Gastroesophageal sphincter (tissue), 4 donors: ENCODE measurements around the gene SIPA1L3. TPM values are rescaled to one million over a fixed set of nuclear protein-coding genes. Genes with fewer than 3 reads are reported as not detected.

ENCODE experiments used
- ATAC-seq: fragments of 150-250 bp; one replicate; pipeline ENCODE4 v1.9.1; 2016; ENCODE audit warnings: mild to moderate bottlenecking, moderate library complexity
- H3K27ac ChIP-seq, 4 donors: fragments of 200-600 bp; sonication (generic) in 3 of 4; 1 replicate in 3 of 4; 2 replicates in 1 of 4; pipeline ENCODE4 v1.5.1; 2016 to 2019
- H3K27me3 ChIP-seq: fragments of 200-600 bp; sonication (generic); one replicate; pipeline ENCODE4 v1.5.1; 2019
- H3K36me3 ChIP-seq, 2 donors: fragments of 200-600 bp; sonication (generic); one replicate each; pipeline ENCODE4 v1.5.1; 2019; ENCODE audit warnings: control low read depth in 1 of 2
- H3K4me1 ChIP-seq, 3 donors: fragments of 200-600 bp; sonication (generic); 1 replicate in 2 of 3; 2 replicates in 1 of 3; pipeline ENCODE4 v1.5.1; 2016 to 2019; ENCODE audit warnings: control low read depth in 2 of 3
- H3K4me3 ChIP-seq, 2 donors: fragments of 200-600 bp; sonication (generic); one replicate each; pipeline ENCODE4 v1.5.1; 2019; ENCODE audit warnings: mild to moderate bottlenecking in 1 of 2, moderate library complexity in 1 of 2
- H3K9me3 ChIP-seq, 3 donors: fragments of 200-600 bp; sonication (generic); one replicate each; pipeline ENCODE4 v1.5.1; 2017 to 2019; ENCODE audit warnings: control low read depth in 2 of 3
- EP300 ChIP-seq: sonication (generic); formaldehyde crosslinking; IDR thresholded peaks from one replicate; pipeline ENCODE4 v1.6.1; 2017; ENCODE audit warnings: antibody characterized with exemption, mild to moderate bottlenecking
- POLR2A ChIP-seq, 2 donors: fragments of 450-650 bp; IDR thresholded peaks; one replicate each; pipeline ENCODE4 v1.6.1; 2017; ENCODE audit warnings: antibody characterized with exemption in 2 of 2, mild to moderate bottlenecking in 2 of 2, moderate library complexity in 1 of 2
- POLR2AphosphoS5 ChIP-seq: sonication (generic); formaldehyde crosslinking; IDR thresholded peaks from one replicate; pipeline ENCODE4 v1.6.1; 2017; ENCODE audit warnings: antibody characterized with exemption
- WGBS, 2 donors: methylation state at CpG; one replicate each; pipeline ENCODE4 v1.1.5; 2018; ENCODE audit warnings: low coverage in 1 of 2; 5-methylcytosine and 5-hydroxymethylcytosine counted together
- total RNA-seq, 4 donors: library from RNA; depleted of rRNA; stranded (reverse); fragments of >200 nt; gene quantifications; one replicate each; pipeline ENCODE4 v1.1.0, GENCODE V29; 2016
- TF ChIP-seq, protein P1 (sequence below), 4 experiments: fragments of 200-600 bp in 2 of 4; fragments of 450-650 bp in 2 of 4; sonication (generic) in 1 of 4; IDR thresholded peaks; one replicate each; pipeline ENCODE4 v1.5.1; 2017 to 2019; ENCODE audit warnings: antibody characterized with exemption in 4 of 4, mild to moderate bottlenecking in 2 of 4, moderate library complexity in 2 of 4

The SIPA1L3 gene
- total RNA-seq, 4 donors from 2014 or later: 5.9 to 20.2 (median 11.8) TPM

DNA sequence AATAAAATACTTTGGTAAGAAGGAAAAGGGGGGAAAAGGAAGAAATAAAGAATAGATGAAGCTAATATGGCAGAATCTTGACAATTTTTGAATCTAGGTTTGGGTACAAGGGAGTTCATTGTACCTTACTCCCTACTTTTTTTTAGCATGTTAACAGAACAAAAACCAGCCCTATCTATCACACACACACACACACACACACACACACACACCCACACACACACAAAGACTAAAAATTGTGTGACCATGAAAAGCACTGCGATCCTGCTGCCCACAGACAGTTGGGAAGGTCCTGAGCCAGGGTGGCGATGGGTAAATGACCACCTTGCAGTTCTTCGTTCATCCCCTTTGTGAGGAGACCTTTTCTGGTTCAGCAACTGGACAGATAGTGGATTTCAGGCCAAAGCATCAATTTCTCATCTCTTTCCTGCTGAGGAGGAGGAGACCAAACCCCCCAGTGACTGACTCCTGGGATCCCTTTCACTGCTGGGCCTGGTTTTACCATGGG lies 91.8 kb downstream of the SIPA1L3 start:
- 83 to 94% methylated on average over 2 to 3 of the region's 3 CpGs for WGBS, 2 donors
- H3K4me3 ChIP-seq: no peak overlapping the region
- peaks cover 0 to 15% (median 12%) of the 10 kb centered on the region in 3 donors for H3K4me1 ChIP-seq
- ATAC-seq: no peak
- H3K9me3 ChIP-seq: no peaks in the 10 kb centered on the region
- H3K27me3 ChIP-seq: no peaks in the 10 kb centered on the region
- H3K36me3 ChIP-seq: no peaks in the 10 kb centered on the region
- H3K27ac ChIP-seq: peak overlapping the region in 2 of 4 donors; percentile 37 to 47
- TF ChIP-seq POLR2AphosphoS5 (no peak), POLR2A (IDR thresholded peaks at IDR 0.05) (no peak), EP300 (no peak)
- TF ChIP-seq, protein P1, sequence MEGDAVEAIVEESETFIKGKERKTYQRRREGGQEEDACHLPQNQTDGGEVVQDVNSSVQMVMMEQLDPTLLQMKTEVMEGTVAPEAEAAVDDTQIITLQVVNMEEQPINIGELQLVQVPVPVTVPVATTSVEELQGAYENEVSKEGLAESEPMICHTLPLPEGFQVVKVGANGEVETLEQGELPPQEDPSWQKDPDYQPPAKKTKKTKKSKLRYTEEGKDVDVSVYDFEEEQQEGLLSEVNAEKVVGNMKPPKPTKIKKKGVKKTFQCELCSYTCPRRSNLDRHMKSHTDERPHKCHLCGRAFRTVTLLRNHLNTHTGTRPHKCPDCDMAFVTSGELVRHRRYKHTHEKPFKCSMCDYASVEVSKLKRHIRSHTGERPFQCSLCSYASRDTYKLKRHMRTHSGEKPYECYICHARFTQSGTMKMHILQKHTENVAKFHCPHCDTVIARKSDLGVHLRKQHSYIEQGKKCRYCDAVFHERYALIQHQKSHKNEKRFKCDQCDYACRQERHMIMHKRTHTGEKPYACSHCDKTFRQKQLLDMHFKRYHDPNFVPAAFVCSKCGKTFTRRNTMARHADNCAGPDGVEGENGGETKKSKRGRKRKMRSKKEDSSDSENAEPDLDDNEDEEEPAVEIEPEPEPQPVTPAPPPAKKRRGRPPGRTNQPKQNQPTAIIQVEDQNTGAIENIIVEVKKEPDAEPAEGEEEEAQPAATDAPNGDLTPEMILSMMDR (IDR thresholded peaks at IDR 0.05): no peak

DNA sequence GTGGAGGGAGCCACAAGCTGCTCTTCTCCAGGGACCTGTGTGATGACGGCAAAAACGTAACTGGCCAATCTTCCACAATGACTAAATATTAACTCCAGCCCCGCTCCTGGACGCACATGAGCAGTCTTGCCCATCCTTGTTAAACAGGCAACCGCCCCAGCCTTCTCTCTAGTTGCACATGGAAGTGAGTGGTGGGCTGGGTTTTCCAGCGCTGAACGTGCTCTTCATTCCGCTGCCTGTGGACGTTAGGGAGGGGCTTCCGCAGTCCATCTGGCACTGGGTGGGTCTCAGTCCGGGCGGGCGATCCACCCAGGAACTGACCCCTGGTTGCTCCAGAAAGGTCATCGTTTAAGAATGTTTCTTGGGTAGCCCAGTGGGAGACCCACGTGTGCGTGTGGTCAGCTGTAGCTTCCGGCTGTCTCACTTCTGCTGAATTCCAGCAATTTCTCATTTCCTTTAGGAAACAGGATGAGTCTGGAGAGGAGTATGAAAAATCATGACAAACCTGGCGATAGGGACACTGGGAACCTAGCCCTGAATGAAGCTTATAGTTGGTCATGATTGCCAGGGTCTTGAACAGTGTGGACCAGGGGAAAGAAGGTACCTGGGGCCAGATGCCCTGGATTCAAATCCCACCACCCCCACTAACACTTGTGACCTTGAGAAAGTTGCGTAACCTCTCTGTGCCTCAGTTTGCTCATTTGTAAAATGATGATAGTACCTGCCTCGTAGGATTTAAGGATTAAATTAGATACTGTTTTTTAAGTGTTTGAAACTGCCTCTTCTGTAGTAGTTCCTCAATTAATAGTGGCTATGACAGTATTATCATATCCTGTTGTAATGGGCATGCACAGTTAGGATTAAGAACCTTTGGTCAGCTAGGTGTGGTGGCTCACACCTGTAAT lies 92.6 kb downstream of the SIPA1L3 start:
- Histone ChIP-seq H3K27me3 (no peaks in the 10 kb centered on the region), H3K36me3 (no peaks in the 10 kb centered on the region), H3K4me1 (peaks cover 0 to 19% (median 15%) of the 10 kb centered on the region in 3 donors), H3K27ac (peak overlapping the region in 3 of 4 donors; percentile 0 to 47 (median 37)), H3K9me3 (no peaks in the 10 kb centered on the region), H3K4me3 (no peak overlapping the region)
- ATAC-seq: peak; percentile 74
- TF ChIP-seq POLR2A (IDR thresholded peaks at IDR 0.05) (no peak), POLR2AphosphoS5 (no peak), EP300 (no peak)
- TF ChIP-seq, protein P1 (IDR thresholded peaks at IDR 0.05): no peak
- 68 to 72% methylated on average over 9 to 12 of the region's 20 CpGs for WGBS, 2 donors

DNA sequence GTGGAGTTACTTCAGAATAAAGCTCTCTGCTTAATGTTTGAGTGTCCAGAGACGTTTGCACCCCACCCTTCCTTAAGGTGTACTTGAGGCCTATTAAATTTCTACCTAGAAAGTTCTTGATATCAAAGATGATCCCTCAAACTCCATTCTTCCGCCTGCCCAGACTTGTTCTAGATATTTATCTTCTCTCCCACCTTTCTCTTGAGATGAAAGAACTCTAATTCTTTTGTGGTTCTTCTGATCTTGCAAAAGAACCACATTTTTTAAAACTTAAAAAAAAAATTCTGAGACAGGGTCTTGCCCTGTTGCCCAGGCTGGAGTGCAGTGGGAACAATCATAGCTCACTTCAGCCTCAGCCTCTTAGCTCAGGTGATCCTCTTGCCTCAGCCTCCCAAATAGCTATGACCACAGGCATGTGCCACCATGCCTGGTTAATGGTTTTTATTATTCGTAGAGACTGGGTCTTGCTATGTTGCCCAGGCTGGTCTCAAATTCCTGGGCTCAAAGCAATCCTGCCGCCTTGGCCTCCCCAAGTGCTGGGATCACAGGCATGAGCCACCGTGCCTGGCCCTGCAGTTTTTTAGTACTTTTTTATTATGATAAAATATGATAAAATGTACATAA lies 94.3 kb downstream of the SIPA1L3 start:
- Histone ChIP-seq H3K4me3 (no peak overlapping the region), H3K9me3 (no peaks in the 10 kb centered on the region), H3K27ac (no peak overlapping the region), H3K36me3 (no peaks in the 10 kb centered on the region), H3K27me3 (no peaks in the 10 kb centered on the region), H3K4me1 (peaks cover 0 to 32% (median 21%) of the 10 kb centered on the region in 3 donors)
- ATAC-seq: no peak
- WGBS, 2 donors: 84 to 87% methylated on average over 5 of the region's 5 CpGs
- TF ChIP-seq EP300 (no peak), POLR2AphosphoS5 (no peak), POLR2A (IDR thresholded peaks at IDR 0.05) (no peak)
- TF ChIP-seq, protein P1 (IDR thresholded peaks at IDR 0.05): no peak

DNA sequence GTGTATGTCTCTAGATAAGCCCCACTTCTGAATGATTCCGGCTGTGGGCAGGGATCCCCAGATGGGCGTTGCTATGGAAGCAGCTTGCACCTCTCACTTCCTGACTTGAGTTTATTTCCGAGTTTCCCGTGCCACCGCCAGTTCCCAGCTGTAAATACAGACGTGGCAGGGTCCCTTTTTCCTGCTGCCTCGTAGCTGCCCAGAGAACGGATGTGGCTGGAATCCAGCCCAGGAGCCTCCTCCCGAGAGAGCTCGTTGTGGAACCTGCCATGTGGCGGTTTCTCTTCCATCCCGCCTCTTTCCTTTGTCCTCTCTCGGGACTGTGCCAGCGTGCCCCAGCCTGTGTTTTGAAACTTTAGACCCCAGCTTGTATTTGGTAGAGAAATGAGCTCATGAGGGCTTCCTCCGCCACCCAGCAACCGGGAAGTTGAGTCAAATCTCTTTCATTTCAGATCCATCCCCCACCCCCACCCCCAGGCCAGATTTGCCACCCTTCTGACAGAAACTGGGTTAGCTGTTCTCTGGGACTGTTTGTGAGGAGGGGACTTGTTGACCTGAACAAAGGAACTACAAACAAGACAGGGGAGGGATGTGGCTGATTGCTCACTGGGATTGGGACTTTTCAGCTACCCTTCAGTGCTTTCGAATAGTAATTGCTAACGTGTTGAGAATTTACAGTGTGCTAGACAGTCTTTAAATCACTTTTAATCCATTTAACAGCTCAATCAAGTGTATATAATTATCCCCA lies 96.6 kb downstream of the SIPA1L3 start:
- TF ChIP-seq POLR2AphosphoS5: peak; percentile 52
- no peak for TF ChIP-seq POLR2A (IDR thresholded peaks at IDR 0.05)
- 2 to 12% methylated on average over 5 to 18 of the region's 18 CpGs for WGBS, 2 donors
- Histone ChIP-seq H3K4me1 (peaks cover 0 to 32% (median 21%) of the 10 kb centered on the region in 3 donors), H3K27me3 (no peaks in the 10 kb centered on the region), H3K27ac (peak overlapping the region; percentile 47 to 80 (median 80)), H3K36me3 (no peaks in the 10 kb centered on the region), H3K4me3 (peak overlapping the region; percentile 28 to 48), H3K9me3 (no peaks in the 10 kb centered on the region)
- ATAC-seq: peak; percentile 44

DNA sequence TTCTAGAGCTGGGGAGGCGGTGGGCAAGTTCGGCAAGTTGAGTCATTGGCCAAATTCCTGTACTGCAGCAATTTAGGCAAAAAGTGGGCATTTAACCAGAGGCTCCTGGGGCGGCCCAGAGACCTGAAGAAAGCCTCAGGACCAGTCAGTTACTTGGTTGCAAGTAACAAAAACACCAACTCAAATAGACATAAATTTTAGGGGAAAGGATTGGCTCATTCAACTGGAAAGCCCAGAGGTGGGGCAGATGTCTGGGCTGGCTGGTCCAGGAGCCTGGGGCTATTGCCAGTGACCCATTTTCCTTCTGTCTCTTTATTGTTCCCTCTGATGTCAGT lies 97.1 kb downstream of the SIPA1L3 start:
- Histone ChIP-seq H3K27me3 (no peaks in the 10 kb centered on the region), H3K4me3 (peak overlapping the region; percentile 32 to 48), H3K36me3 (no peaks in the 10 kb centered on the region), H3K4me1 (peaks cover 0 to 32% (median 18%) of the 10 kb centered on the region in 3 donors), H3K9me3 (no peaks in the 10 kb centered on the region), H3K27ac (peak overlapping the region; percentile 47 to 80 (median 80))
- no peak for ATAC-seq
- 32 to 42% methylated on average over 2 to 3 of the region's 3 CpGs for WGBS, 2 donors
- TF ChIP-seq POLR2A (IDR thresholded peaks at IDR 0.05) (no peak), POLR2AphosphoS5 (no peak), EP300 (no peak)
- TF ChIP-seq, protein P1 (IDR thresholded peaks at IDR 0.05): no peak
